Glomerular visceral epithelial cell (primary cell): ENCODE results near the gene LGR6.

Source experiments
- DNase-seq: peaks from one replicate; pipeline ENCODE4 v3.0.0-alpha.2; 2016; ENCODE audit errors: extremely low spot score

The LGR6 gene

DNA sequence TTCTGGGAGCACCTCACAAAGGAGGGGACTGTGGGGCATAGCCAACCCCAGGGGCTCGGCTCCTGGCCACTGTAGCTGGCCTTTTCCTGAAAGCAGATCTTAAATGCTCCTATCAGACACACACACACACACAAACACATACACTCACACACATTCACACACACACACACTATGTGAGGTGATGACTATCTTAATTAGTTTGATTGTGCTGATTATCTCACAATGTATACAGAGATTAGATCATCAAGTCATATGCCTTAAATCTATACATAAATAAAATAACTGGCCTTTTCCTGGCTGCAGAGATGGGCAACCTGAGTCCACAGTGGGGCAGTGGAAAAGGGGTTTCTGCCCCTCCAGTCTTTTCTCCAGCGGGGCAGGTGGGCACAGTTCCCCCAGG, 27.1 kb downstream of the LGR6 start:
- DNase-seq = no peak

DNA sequence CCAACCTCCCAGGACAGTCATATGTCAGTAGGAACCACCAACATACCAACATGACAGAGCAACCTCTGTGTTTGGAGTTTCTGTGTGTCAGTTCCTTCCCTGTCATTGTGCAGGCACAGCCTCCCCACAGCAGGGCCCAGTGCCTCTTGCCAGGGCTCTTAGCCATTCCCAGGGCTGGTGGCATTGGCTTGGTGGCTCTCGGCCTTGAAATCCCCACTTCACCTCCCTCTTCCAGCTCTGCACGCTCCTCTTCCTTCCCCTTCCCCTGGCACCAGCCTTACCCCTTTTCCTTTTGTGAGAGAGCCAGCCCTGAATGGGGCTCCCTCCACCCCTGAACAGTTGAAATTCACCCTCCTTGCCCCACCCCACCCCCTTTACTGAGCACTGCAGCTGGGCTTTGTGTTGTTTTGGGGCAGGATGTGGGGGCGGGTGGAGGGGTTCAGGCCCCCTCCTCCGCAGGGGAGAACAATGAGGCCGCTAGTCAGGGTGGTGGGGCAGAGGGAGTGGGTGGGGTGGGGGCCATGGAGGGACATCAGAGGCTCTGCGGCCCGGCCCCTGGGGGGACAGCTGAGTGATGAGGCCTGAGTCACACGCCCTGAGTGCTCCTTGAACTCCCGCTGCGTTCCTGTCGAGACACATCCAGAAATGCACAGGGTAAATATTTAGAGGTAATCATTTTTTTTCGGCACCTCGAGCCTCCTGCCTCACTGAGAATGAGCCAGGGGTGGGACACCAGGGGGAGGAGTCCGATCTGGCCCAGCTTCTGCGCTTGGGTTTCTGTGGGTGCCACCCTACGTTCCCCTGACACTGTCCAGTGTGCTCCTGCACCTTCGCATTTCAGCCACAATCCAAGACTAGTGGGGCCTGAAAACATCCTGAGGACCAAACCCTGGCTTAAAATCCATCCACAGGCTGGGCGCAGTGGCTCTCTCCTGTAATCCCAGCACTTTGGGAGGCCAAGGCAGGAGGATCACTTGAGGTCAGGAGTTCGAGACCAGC, 28.6 kb downstream of the LGR6 start:
- no peak for DNase-seq

DNA sequence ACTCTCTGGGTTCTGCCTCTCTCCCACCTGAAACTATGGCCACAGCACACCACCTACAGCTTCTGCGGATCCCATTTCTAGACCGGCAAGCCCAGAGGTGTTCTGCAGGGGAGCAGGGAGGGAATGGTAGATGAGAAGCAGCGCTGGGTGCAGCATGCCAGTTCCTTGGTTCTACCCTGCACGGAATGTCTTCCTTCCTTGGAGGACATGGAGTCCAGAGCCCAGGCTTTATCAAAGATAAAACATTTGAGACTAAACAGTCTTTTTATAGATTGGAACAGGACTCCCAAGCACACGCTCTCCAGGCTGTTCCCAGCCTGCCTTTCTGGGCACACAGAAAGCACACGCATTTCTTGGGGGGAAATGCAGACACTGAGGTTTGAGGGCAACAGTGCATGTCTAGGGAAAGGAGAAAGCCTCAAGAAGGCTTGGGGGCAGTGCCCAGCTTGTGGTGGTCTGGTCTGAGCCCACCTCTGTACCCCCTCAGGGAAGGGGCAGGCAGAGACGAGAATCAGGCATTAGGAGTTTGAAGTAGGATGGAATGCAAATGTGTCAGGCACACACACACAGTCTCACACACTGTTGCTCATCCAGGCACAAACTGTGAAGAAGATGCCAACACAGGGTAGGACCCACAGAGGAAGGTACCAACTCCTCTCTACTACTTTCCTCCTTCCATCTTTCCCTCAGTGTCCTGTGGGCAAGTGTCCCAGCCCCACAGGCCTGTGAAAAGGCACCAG, 29.7 kb downstream of the LGR6 start:
- no peak for DNase-seq

DNA sequence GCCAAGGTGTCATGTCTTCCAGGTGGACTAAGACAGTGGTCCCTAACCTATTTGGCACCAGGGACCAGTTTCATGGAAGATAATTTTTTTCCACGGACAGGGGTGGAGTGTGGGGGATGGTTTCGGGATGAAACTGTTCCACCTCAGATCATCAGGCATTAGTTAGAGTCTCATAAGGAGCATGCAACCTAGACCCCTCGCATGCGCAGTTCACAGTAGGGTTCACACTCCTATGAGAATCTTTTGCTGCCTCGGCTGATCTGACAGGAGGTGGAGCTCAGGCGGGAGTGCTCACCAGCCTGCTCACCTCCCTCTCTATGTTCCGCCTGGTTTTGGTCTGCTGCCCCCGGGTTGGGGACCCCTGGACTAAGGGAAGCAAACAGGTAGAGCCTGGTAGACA, 30.9 kb downstream of the LGR6 start:
- no peak for DNase-seq

DNA sequence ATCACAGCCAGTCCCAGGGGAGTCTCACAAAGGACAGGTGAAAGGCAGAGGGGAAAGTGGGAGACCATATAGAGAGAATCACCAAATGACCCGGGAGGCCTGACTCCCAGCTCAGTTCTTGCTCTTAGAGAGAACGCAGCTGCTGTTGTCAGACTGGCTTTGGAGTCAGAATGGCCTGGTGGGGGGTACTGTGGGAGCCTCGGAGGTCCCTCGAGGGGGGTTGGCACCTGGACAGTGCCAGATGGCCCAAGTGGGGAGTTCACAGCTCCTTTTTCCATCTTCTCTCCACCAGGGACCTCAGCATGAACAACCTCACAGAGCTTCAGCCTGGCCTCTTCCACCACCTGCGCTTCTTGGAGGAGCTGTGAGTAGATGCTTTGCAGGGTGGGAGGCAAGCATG, 31.5 kb downstream of the LGR6 start:
- no peak for DNase-seq

DNA sequence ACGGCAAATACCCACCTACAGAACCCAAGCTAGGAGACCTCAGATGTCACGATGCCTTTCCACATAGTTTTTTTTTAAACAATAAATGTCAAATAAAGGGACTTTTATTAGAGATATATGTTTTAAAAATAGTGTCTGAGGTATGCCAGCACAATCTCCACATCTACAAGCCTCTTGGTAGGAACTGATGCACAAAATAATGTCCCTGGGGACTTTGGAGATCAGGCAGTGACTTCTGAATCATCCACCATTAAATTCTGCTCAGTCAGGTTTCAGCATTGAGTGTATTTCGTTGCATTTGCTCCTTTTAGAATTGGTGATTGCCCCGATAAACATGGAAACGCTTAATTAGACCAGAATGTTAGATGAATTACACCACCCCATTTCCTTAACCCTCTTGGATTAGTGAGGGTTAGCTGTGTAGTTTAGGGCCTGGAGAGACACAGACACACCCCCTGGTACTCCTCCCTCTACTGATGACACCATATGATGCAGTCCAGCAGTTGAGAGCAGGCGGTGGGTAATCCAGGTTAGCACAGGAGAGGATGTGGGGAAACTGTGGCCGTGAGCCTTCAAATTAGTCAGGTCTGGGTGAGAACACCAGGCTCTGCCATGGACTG, 33.6 kb downstream of the LGR6 start:
- no peak for DNase-seq

DNA sequence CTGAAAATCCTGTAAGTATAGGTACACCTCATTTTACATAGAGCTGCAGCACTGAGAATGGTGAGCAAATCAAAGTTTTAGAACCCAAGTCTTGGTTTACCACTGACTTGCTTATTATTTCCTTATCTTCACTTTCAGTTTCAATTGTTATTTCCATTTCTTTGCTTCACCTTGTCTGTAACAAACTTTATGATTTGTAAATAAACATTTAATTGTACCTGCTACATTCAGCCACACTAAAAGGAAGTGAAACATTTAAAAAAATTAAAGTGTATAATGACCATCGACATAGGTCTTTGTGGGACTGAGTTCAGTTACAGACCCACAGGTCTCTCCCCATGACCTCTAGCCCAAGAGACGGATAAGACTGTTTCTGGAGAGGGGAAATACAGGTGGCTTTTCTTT, 34.4 kb downstream of the LGR6 start:
- DNase-seq = no peak

DNA sequence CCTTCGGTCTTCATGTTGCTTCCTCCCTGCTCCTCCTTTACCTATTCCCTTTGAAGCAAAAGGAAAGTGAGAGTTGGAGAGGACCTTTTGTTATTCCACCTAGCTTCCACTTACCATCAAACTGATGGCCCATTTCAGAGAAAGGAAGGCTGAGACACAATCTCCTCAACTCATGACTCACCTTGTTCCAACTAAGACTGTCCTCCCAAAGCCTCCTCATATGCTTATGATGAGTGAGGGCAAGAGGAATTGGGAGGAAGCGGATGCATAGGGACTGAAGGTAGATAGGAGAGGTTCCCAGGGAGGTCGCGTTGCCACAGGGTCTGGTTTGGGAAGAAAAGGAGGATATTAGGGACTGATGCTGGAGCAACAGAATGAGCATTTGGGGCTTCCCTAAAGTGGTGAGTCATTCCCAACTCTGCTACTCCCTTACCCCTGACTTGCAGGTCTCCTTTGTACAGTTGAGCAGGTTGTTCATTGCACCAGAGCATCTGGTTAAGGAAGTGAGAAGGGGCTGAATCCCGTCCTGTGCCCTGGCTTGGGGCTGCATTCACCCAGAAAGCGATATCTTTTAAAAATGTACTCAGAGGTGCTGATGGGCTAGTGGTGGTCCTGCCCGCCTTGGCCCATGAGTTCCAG, 35.0 kb downstream of the LGR6 start:
- DNase-seq = no peak

DNA sequence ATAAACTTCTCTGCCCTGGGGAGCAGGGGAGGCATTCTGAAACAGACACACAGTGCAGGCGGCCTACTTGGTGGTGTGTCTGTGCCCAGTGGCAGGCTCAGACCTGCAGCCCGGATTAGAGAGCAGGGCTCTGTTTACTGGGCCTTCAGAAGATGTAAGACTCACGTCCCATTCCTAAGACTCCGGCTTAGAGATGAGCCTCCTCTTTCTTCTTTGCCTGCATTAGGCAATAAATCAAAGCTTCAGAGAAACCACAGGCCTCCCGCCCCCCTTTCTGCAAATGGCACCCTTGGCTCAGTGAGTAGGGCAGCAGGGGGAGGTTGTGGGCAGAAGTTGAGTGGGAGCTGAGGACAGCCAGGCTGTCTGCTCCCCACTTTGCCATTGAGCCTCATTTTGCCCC, 35.8 kb downstream of the LGR6 start:
- DNase-seq = no peak

DNA sequence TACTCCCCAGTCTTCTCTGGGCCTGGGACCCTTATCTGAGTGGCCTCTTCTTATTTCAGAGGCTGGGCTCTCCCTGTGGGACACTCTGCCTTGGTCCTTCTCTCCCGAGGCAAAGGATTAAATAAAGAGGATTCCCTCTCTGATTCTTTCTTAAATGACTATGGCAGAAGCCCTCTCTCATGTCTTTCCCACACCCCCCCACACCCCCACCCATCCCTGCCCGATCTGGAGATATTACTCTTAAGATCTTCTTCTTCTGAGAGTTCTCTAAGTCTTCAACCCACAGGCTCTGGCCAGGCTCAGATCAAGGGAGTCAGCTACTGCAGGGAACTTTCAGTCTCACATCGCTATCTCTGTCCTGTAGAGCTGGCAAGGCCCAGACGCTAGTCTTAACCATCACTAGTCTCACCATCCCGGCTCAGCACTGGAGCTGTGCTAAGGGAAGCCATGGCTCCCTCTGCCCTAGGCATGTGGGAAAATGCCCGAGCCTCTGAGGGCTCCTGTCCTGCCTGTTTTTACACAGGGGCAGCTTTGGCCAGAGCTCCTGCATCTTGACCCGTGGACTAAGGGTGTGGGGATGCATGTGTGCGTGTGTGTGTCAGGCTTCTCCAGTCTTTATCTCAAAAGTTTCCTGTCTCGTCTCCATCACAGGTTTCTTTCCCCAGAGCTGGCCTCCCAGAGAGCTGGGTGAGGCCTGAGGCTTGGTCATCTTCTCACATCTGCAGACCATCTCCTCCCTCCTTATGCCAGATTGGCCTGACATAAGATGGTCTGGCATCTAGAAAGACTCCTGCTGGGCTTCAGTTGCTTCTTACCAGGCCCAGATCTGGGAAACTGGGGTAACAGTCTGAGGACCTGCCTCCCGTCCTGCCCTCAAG, 36.7 kb downstream of the LGR6 start:
- no peak for DNase-seq

DNA sequence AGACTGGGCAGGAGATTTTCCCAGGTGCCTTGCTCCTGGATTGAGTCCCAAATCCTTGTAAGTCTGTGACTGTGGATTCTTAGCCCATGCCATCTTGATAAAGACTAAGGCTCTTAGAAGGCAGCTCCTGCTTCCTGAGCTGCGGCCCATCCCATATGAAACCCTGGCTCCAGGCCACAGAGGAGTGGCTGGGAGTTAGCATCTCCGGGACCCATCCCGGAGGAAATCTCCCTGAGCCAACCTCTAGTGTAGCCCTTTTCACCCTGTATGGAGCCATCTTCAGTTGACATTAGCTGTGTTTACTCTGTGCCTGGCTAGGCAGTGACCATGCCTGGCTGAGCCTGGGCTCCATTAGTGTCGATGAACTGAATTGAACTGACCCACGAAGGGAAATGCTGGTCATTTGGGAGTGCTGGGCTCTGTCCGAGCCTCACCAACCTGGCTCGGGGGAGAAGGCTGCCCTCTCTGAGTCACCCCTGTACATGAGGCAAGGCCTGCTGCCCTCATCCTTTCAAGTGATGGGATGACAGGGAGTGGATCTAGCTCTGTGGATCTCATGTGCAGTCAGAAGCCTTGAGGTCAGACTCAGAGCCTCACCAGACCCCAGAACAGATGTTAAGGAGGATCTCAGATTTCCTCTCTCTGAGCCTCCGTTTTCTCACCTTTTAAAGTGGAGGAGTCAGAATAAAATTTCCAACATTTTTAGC, 37.5 kb downstream of the LGR6 start:
- DNase-seq = no peak

DNA sequence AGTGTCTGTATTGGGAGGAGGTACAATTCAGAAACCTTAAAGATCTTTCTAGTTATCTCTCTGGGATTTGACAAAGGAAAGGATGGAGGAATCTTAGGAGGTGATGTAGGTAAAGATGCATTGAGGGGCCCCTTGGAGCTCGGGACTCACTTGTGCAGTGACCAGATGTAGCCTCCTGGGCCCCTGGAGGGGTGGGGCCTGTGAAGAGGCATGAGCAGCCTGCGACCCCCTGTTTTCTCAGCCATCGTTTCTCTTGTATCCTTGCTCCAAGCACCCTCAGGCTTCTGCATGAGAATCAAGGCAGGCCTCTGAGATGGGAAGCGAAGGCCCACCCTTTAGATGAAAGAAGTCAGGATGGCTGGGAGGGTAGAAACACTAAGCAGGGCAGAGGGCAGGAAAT, 39.6 kb downstream of the LGR6 start:
- no peak for DNase-seq

DNA sequence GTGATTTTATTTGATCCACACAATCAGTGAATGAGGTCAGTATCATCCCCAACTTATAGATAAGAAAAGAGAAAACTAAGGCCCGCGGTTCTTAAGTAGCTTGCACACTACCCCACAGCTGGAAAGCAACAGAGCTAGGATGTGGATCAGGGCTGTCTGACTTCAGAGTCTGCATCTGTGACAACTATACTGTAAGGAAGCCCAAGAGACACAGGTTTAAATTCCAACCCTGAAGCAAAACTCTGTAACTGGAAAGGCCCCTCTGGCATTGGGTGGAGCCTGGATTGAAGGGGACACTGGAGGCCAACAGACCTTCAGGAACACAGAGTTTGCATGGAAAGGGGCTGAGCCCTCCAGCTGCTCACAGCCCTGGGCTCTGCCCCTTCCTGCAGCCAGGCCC, 40.2 kb downstream of the LGR6 start:
- no peak for DNase-seq

DNA sequence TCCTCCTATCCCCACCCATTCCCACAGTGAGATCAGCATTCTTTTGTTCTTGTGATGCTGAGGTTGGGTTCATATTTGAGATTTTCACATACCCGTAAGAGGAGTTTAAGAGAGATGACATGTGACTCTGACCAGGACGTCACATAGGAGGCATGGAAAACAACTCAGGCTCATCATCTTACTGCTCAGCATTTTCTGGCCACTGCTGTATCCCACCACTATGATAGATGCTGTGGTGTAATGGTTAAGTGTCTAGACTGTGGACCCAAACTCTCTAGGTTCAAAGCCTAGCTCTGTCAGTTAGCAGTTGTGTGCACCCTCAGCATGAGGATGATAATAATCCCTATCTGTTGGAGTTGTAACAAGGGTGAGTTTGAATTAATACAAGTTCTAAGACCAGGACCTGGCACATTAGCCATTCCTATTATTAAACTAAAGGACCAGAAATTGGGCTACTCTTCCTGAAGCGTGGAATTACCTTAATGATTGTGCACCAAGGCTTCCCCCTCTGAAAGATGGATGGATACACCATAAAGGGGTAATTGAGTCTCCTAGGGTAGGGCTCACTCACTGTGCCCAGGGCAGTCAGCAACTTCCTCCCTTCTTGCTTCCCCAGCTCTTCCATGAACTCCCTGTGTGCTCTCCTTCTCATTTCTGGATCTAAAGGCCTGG, 40.9 kb downstream of the LGR6 start:
- no peak for DNase-seq

DNA sequence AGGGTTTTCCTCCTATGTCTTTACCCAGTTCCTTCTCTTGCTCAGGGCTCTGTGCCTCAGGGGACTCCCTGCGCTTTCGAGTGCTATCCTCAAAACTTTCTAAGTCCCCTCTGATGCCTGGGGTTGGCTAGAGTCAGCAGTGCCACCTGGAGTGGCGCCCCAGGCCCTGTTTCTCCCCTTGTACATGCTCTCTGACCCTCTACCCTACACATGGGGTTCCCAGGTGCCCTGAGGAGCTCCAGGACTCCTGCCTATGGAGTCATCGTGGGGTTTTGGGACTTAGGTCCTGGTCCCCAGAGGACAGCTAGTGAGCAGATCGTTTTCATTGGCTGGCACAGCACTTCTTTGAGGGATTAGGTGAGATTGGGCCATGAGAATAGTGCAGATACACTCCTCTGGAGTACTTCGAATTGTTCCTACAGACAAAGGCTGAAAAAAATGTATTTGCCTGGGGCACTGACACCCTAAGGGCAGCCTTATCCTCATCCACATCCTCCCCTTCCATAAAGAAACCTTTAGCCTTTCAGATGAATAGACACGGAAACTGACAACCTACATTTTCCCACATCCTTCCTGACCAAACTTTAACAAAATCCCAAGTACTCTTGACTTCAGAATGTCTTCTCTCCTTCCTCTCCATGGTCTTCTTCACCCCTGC, 41.5 kb downstream of the LGR6 start:
- no peak for DNase-seq

DNA sequence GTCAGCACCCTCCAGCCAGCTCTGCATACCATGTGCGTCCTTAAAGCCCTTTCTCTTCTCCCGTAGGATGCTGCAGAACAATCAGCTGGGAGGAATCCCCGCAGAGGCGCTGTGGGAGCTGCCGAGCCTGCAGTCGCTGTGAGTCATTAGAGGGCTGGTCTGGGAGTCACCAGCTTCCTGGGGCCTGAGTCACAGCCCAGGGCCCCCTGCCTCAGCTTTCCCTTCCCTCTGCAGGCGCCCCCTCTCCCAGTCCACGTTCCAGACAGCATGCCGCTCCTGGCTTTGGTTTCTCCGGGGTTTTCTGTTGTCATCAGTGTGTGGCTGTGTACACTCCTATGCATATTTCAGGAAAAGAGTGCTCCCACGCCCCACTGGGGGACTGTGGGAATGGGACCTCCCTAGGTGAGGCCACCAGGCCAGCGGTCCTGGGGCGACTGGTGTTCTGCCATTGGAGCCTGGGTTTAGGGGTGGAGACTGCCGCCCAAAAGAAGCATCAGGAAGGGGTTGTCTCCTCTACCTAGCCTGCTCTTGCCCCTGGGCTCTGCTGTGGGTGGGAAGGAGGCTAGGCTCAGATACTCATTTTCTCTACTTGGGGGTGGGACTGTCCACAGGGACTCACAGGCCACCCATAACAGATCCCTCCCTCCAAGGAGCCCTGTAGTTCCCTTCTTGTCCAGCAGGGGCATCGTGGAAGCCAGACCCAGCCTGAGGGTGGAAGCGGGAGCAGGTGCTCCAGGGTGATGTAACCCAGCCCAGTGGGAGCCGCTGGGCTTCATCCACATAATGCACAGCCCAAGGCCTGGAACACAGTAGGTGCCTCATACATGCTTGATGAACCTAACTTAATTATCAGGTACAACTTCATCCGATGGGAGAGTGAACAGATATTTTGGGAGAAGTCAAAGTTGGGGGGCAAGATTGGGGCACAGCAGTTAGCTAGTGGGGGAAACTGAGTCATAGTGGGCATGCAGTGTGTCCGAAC, 42.5 kb downstream of the LGR6 start:
- peak; percentile 94 for DNase-seq

DNA sequence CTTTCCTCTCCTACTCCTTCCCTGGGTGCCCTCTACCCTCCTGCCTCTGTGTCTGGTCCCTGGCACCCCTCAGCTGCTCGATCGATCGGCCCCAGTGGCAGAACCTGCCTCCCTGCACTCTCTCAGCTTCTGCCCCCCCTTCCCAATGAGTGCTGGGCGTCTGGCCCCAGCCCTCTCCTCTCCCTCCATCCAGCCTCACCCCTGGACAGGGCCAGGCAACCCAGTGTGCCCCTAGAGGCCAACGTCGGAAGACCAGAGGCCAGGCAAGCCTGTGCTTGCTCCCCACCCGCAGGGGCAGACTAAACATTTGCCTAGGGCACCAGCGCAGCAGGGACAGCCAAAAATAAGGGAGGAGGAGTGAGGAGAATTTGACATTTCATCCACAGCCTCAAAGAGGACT, 43.5 kb downstream of the LGR6 start:
- DNase-seq = peak; percentile 36

DNA sequence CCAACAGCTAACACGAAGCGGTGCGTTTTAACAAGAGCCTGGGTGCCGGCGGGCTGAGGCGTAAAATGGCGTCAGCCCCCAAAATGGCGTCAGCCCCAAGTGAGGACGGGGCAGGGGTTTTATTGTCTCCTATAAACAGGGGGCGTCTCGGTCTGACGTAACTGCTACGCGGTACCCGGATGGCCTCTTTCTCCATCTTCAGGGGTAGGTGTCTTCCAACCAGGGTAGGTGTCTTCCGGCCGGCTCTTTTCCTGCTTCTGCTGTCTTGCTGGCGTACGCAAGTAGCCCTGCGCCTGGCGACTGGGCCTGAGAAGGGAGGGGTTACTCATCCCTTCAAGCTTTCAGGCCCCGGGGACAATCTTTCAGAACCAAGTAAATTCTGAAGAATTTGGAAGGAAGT, 45.3 kb downstream of the LGR6 start:
- DNase-seq = no peak
